ENCODE results near the gene MCL1.

The MCL1 gene

GRCh38 chr1:150550222-150551050, 29.0 kb downstream of the MCL1 start:
- H3K9me3 Mint-ChIP-seq, result no peaks in the 10 kb centered on the region
- H3K4me1 Mint-ChIP-seq (ENCODE audit: low read depth), result peaks cover 21% of the 10 kb centered on the region
- H3K27me3 Mint-ChIP-seq (ENCODE audit: low read depth), result peaks cover 28% of the 10 kb centered on the region
- H3K27ac Mint-ChIP-seq, result no peak overlapping the region
- H3K36me3 Mint-ChIP-seq (ENCODE audit: low read depth), result peaks cover 2% of the 10 kb centered on the region
- H3K4me3 Mint-ChIP-seq, result peak overlapping the region; percentile 83

- H3K9me3 Mint-ChIP-seq, result no peaks in the 10 kb centered on the region
- peak overlapping the region; percentile 83 for H3K4me3 Mint-ChIP-seq
- H3K36me3 Mint-ChIP-seq (ENCODE audit: low read depth), result no peaks in the 10 kb centered on the region
- peaks cover 21% of the 10 kb centered on the region for H3K4me1 Mint-ChIP-seq (ENCODE audit: low read depth)
- H3K27me3 Mint-ChIP-seq (ENCODE audit: low read depth), result peaks cover 30% of the 10 kb centered on the region
- peak overlapping the region; percentile 45 for H3K27ac Mint-ChIP-seq
Observed at GRCh38 chr1:150549496-150550221, 29.8 kb downstream of the MCL1 start.

GRCh38 chr1:150548632-150549495, 30.5 kb downstream of the MCL1 start, which contains the start of gene ADAMTSL4:
TSS of gene ADAMTSL4 (plus strand) at chr1:150549408. CDS start at chr1:150552289, 2,881 bp downstream.
- Mint-ChIP-seq H3K4me1 (ENCODE audit: low read depth) (peaks cover 21% of the 10 kb centered on the region), H3K27ac (peak within 1 kb of the TSS; percentile 45), H3K9me3 (no peaks in the 10 kb centered on the region), H3K4me3 (peak within 1 kb of the TSS; percentile 83), H3K36me3 (ENCODE audit: low read depth) (no peaks in the 10 kb centered on the region), H3K27me3 (ENCODE audit: low read depth) (peaks cover 30% of the 10 kb centered on the region)

DNA sequence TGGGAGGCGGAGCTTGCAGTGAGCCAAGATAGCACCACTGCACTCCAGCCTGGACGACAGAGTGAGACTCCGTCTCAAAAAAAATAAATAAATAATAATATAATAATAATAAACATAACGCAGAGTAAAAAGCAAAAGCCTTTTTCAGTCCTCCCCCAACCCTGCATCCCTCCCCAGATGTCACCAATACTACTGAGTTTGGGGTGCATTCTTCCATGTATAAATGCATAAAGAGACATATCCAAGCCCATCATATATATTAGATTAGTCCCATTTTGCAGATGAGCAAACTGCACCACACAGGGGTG, 31.1 kb downstream of the MCL1 start:
- Mint-ChIP-seq H3K9me3 (no peaks in the 10 kb centered on the region), H3K4me3 (peak overlapping the region; percentile 72), H3K27ac (no peak overlapping the region), H3K36me3 (ENCODE audit: low read depth) (no peaks in the 10 kb centered on the region), H3K4me1 (ENCODE audit: low read depth) (peaks cover 21% of the 10 kb centered on the region), H3K27me3 (ENCODE audit: low read depth) (peaks cover 33% of the 10 kb centered on the region)

GRCh38 chr1:150546294-150546937, 33.0 kb downstream of the MCL1 start:
- Mint-ChIP-seq H3K9me3 (no peaks in the 10 kb centered on the region), H3K36me3 (ENCODE audit: low read depth) (no peaks in the 10 kb centered on the region), H3K27me3 (ENCODE audit: low read depth) (peaks cover 33% of the 10 kb centered on the region), H3K27ac (no peak overlapping the region), H3K4me3 (no peak overlapping the region), H3K4me1 (ENCODE audit: low read depth) (peaks cover 12% of the 10 kb centered on the region)

- Mint-ChIP-seq H3K9me3 (no peaks in the 10 kb centered on the region), H3K27me3 (ENCODE audit: low read depth) (peaks cover 24% of the 10 kb centered on the region), H3K4me3 (no peak overlapping the region), H3K27ac (no peak overlapping the region), H3K36me3 (ENCODE audit: low read depth) (no peaks in the 10 kb centered on the region), H3K4me1 (ENCODE audit: low read depth) (peaks cover 5% of the 10 kb centered on the region)
Observed at GRCh38 chr1:150545486-150546032, 33.9 kb downstream of the MCL1 start.

DNA sequence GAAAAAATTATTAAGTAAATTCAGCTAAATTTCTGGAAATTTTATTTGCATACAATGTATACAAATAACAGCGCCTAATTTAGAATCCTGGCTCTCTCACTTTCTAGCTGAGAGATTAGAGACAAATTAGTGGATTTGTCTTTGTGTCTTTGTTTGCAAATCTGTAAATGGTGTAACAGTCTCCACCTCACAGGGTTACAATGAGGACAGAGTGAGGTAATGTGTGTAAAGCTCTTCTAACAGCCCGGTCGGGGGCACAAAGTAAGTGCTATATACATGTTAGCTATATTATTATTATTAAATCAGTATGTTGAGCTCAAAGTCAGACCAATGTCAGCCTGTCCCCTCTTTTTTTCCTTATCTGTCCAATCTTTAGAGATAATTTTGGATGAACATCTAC, 35.2 kb downstream of the MCL1 start:
- no peak overlapping the region for H3K27ac Mint-ChIP-seq
- no peak overlapping the region for H3K4me3 Mint-ChIP-seq
- no peaks in the 10 kb centered on the region for H3K36me3 Mint-ChIP-seq (ENCODE audit: low read depth)
- H3K9me3 Mint-ChIP-seq, result no peaks in the 10 kb centered on the region
- H3K27me3 Mint-ChIP-seq (ENCODE audit: low read depth), result peaks cover 20% of the 10 kb centered on the region
- H3K4me1 Mint-ChIP-seq (ENCODE audit: low read depth), result peaks cover 4% of the 10 kb centered on the region

DNA sequence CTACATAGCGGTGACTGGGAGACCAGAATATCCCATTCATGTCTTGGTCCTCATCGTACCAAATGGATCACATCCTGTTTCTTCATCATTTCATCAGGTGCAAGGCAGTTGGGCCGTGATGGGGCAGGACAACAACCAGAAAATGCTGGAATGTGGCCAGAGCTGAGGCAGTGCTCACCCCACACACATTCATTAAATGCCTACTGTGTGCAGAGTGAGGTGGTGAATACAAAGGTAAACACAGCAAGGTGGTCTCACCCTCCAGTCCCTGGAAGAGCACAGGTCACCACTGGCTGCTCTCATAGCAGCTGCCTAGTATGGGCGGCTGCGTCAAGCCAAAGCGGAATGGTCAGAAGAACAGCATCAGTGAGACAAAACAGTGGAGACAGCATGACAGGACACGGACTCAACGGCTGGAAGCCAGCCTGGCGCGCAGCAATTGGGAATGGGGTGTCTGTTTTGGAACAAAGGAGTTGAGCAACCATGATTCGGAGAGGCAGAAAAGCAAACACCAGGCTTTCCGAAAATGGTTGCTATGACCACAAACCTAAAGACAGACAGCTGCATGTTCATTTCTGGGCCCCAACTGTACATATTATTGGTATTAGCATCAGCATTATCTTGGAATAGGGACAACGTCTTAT, 35.8 kb downstream of the MCL1 start:
- Mint-ChIP-seq H3K4me3 (no peak overlapping the region), H3K4me1 (ENCODE audit: low read depth) (peaks cover 3% of the 10 kb centered on the region), H3K9me3 (no peaks in the 10 kb centered on the region), H3K36me3 (ENCODE audit: low read depth) (no peaks in the 10 kb centered on the region), H3K27me3 (ENCODE audit: low read depth) (peaks cover 22% of the 10 kb centered on the region), H3K27ac (no peak overlapping the region)

GRCh38 chr1:150537732-150538684, 41.4 kb downstream of the MCL1 start:
- Mint-ChIP-seq H3K36me3 (ENCODE audit: low read depth) (no peaks in the 10 kb centered on the region), H3K4me3 (no peak overlapping the region), H3K4me1 (ENCODE audit: low read depth) (no peaks in the 10 kb centered on the region), H3K27me3 (ENCODE audit: low read depth) (peaks cover 6% of the 10 kb centered on the region), H3K9me3 (no peaks in the 10 kb centered on the region), H3K27ac (no peak overlapping the region)

- no peaks in the 10 kb centered on the region for H3K9me3 Mint-ChIP-seq
- H3K4me3 Mint-ChIP-seq, result no peak overlapping the region
- H3K27ac Mint-ChIP-seq, result no peak overlapping the region
- H3K27me3 Mint-ChIP-seq (ENCODE audit: low read depth), result peaks cover 6% of the 10 kb centered on the region
- no peaks in the 10 kb centered on the region for H3K36me3 Mint-ChIP-seq (ENCODE audit: low read depth)
- peaks cover 4% of the 10 kb centered on the region for H3K4me1 Mint-ChIP-seq (ENCODE audit: low read depth)
Observed at GRCh38 chr1:150536836-150537731, 42.3 kb downstream of the MCL1 start.

- Mint-ChIP-seq H3K4me1 (ENCODE audit: low read depth) (peaks cover 4% of the 10 kb centered on the region), H3K4me3 (no peak overlapping the region), H3K9me3 (no peaks in the 10 kb centered on the region), H3K27ac (no peak overlapping the region), H3K27me3 (ENCODE audit: low read depth) (peaks cover 6% of the 10 kb centered on the region), H3K36me3 (ENCODE audit: low read depth) (no peaks in the 10 kb centered on the region)
Observed at GRCh38 chr1:150535511-150536287, 43.7 kb downstream of the MCL1 start.
